HEK293T (cell line): Measurements from ENCODE around the gene MCM5.

Experiments
- CTBP1 ChIP-seq: fragments of 450-650 bp; IDR thresholded peaks from 2 replicates; pipeline ENCODE4 v1.6.1; 2016; ENCODE audit warnings: borderline replicate concordance
- ELF4 ChIP-seq: fragments of 450-650 bp; IDR thresholded peaks from 2 replicates; pipeline ENCODE4 v1.6.1; 2017; ENCODE audit warnings: antibody characterized with exemption
- FOXA1 ChIP-seq: fragments of 450-650 bp; IDR thresholded peaks from 2 replicates; pipeline ENCODE4 v1.6.1; 2016; ENCODE audit warnings: mild to moderate bottlenecking
- FOXM1 ChIP-seq: fragments of 450-650 bp; IDR thresholded peaks from 2 replicates; pipeline ENCODE4 v1.6.1; 2017; ENCODE audit warnings: mild to moderate bottlenecking, borderline replicate concordance
- SP1 ChIP-seq: fragments of 450-650 bp; IDR thresholded peaks from 2 replicates; pipeline ENCODE4 v1.6.1; 2017

GRCh38 chr22:35354068-35354467, 45.9 kb upstream of the MCM5 start:
- no peak for TF ChIP-seq SP1
- no peak for TF ChIP-seq ELF4
- no peak for TF ChIP-seq FOXA1
- TF ChIP-seq CTBP1 = no peak
- no peak for TF ChIP-seq FOXM1
